HUES48 (cell line): ENCODE measurements around the gene BIRC7.
"Not testable (repeated sequence)": the region's sequence is repeated elsewhere in the genome, so short reads cannot be mapped to it uniquely, and the experiment has no call there.

Source experiments
- H3K27ac ChIP-seq: one replicate; pipeline ENCODE4 v1.7.0; 2013; ENCODE audit warnings: low read depth, low read length, inconsistent platforms
- H3K27me3 ChIP-seq: 2 replicates; pipeline ENCODE4 v1.6.1; 2013; ENCODE audit warnings: mild to moderate bottlenecking, low read length; ENCODE audit not compliant: control insufficient read depth, insufficient read depth
- H3K36me3 ChIP-seq: 2 replicates; pipeline ENCODE4 v1.6.1; 2013; ENCODE audit warnings: low read length; ENCODE audit not compliant: control insufficient read depth, insufficient read depth
- H3K4me1 ChIP-seq: 2 replicates; pipeline ENCODE4 v1.6.1; 2013; ENCODE audit warnings: mild to moderate bottlenecking, low read length; ENCODE audit not compliant: control insufficient read depth, insufficient read depth
- H3K4me3 ChIP-seq: 2 replicates; pipeline ENCODE4 v1.5.1; 2013; ENCODE audit warnings: mild to moderate bottlenecking, low read depth, low read length
- H3K9ac ChIP-seq: 2 replicates; pipeline ENCODE4 v1.6.1; 2013; ENCODE audit warnings: mild to moderate bottlenecking, low read depth, low read length, moderate library complexity
- H3K9me3 ChIP-seq: 2 replicates; pipeline ENCODE4 v1.6.1; 2013; ENCODE audit warnings: low read length; ENCODE audit not compliant: control insufficient read depth, insufficient read depth

Gene BIRC7

GRCh38 chr20:63251350-63251749, 15.6 kb downstream of the BIRC7 start:
- not testable (repeated sequence) for H3K4me3 ChIP-seq, H3K27ac ChIP-seq, H3K9ac ChIP-seq, H3K36me3 ChIP-seq, H3K9me3 ChIP-seq
- peaks cover 31% of the 10 kb centered on the region for H3K27me3 ChIP-seq
- peaks cover 23% of the 10 kb centered on the region for H3K4me1 ChIP-seq

GRCh38 chr20:63252284-63252711, 16.6 kb downstream of the BIRC7 start:
- Histone ChIP-seq H3K27me3 (peaks cover 32% of the 10 kb centered on the region), H3K36me3 (no peaks in the 10 kb centered on the region), H3K9me3 (no peaks in the 10 kb centered on the region), H3K9ac (no peak overlapping the region), H3K4me3 (no peak overlapping the region), H3K27ac (no peak overlapping the region), H3K4me1 (peaks cover 15% of the 10 kb centered on the region)

GRCh38 chr20:63253065-63253437, 17.3 kb downstream of the BIRC7 start:
- Histone ChIP-seq H3K27me3 (peaks cover 34% of the 10 kb centered on the region), H3K9me3 (no peaks in the 10 kb centered on the region), H3K4me3 (peak overlapping the region; percentile 57), H3K4me1 (peaks cover 15% of the 10 kb centered on the region), H3K27ac (no peak overlapping the region), H3K9ac (no peak overlapping the region), H3K36me3 (no peaks in the 10 kb centered on the region)

GRCh38 chr20:63253438-63254231, 17.9 kb downstream of the BIRC7 start:
- peaks cover 12% of the 10 kb centered on the region for H3K4me1 ChIP-seq
- H3K36me3 ChIP-seq = no peaks in the 10 kb centered on the region
- H3K27ac ChIP-seq = no peak overlapping the region
- peak overlapping the region; percentile 60 for H3K4me3 ChIP-seq
- H3K27me3 ChIP-seq = peaks cover 37% of the 10 kb centered on the region
- no peaks in the 10 kb centered on the region for H3K9me3 ChIP-seq
- H3K9ac ChIP-seq = no peak overlapping the region

- Histone ChIP-seq H3K9me3 (no peaks in the 10 kb centered on the region), H3K4me1 (peaks cover 12% of the 10 kb centered on the region), H3K27ac (no peak within 1 kb of the TSS), H3K27me3 (peaks cover 37% of the 10 kb centered on the region), H3K36me3 (no peaks in the 10 kb centered on the region), H3K4me3 (peak within 1 kb of the TSS; percentile 60), H3K9ac (no peak within 1 kb of the TSS)
Measured at GRCh38 chr20:63254232-63254605, 18.5 kb downstream of the BIRC7 start, which contains the start of gene NKAIN4. TSS of gene NKAIN4 (minus strand) at chr20:63254463. CDS start at chr20:63254450, 13 bp downstream.

GRCh38 chr20:63254606-63255384, 19.1 kb downstream of the BIRC7 start:
- no peaks in the 10 kb centered on the region for H3K36me3 ChIP-seq
- no peak overlapping the region for H3K27ac ChIP-seq
- H3K27me3 ChIP-seq = peaks cover 37% of the 10 kb centered on the region
- no peak overlapping the region for H3K9ac ChIP-seq
- no peaks in the 10 kb centered on the region for H3K9me3 ChIP-seq
- peak overlapping the region; percentile 56 for H3K4me3 ChIP-seq
- H3K4me1 ChIP-seq = peaks cover 12% of the 10 kb centered on the region

- no peak overlapping the region for H3K27ac ChIP-seq
- H3K36me3 ChIP-seq = no peaks in the 10 kb centered on the region
- peaks cover 12% of the 10 kb centered on the region for H3K4me1 ChIP-seq
Measured at GRCh38 chr20:63255931-63256704, 20.4 kb downstream of the BIRC7 start.

GRCh38 chr20:63256954-63257353, 21.2 kb downstream of the BIRC7 start:
- Histone ChIP-seq H3K4me3 (no peak overlapping the region), H3K9me3 (no peaks in the 10 kb centered on the region), H3K27ac (no peak overlapping the region), H3K27me3 (peaks cover 34% of the 10 kb centered on the region), H3K4me1 (peaks cover 12% of the 10 kb centered on the region), H3K9ac (no peak overlapping the region), H3K36me3 (no peaks in the 10 kb centered on the region)

More at GRCh38 chr20:63255931-63256704, 20.4 kb downstream of the BIRC7 start:
- H3K9me3 ChIP-seq = no peaks in the 10 kb centered on the region
- no peak overlapping the region for H3K4me3 ChIP-seq
- H3K9ac ChIP-seq = no peak overlapping the region
- peaks cover 37% of the 10 kb centered on the region for H3K27me3 ChIP-seq

GRCh38 chr20:63257629-63258028, 21.9 kb downstream of the BIRC7 start:
- no peaks in the 10 kb centered on the region for H3K36me3 ChIP-seq
- H3K4me3 ChIP-seq = no peak overlapping the region
- peaks cover 28% of the 10 kb centered on the region for H3K27me3 ChIP-seq
- peaks cover 12% of the 10 kb centered on the region for H3K4me1 ChIP-seq
- no peak overlapping the region for H3K27ac ChIP-seq
- H3K9ac ChIP-seq = no peak overlapping the region
- H3K9me3 ChIP-seq = no peaks in the 10 kb centered on the region

- no peaks in the 10 kb centered on the region for H3K36me3 ChIP-seq
- no peak overlapping the region for H3K9ac ChIP-seq
- peaks cover 6% of the 10 kb centered on the region for H3K4me1 ChIP-seq
- H3K27me3 ChIP-seq = peaks cover 18% of the 10 kb centered on the region
- H3K9me3 ChIP-seq = no peaks in the 10 kb centered on the region
- H3K27ac ChIP-seq = no peak overlapping the region
- H3K4me3 ChIP-seq = no peak overlapping the region
Measured at GRCh38 chr20:63258781-63259180, 23.1 kb downstream of the BIRC7 start.
